NT2/D1 (cell line): ENCODE data around the gene CD180.

Experiments
- SUZ12 ChIP-seq: IDR thresholded peaks from 2 replicates; pipeline ENCODE4 v1.6.1; 2011; ENCODE audit not compliant: insufficient read length, insufficient read depth; ENCODE audit errors: extremely low read depth
- YY1 ChIP-seq: IDR thresholded peaks from 2 replicates; pipeline ENCODE4 v1.6.1; 2011; ENCODE audit not compliant: insufficient read length, insufficient read depth
- ZNF274 ChIP-seq: IDR thresholded peaks from 2 replicates; pipeline ENCODE4 v1.6.1; 2011; ENCODE audit warnings: mild to moderate bottlenecking, low read depth, low read length

DNA sequence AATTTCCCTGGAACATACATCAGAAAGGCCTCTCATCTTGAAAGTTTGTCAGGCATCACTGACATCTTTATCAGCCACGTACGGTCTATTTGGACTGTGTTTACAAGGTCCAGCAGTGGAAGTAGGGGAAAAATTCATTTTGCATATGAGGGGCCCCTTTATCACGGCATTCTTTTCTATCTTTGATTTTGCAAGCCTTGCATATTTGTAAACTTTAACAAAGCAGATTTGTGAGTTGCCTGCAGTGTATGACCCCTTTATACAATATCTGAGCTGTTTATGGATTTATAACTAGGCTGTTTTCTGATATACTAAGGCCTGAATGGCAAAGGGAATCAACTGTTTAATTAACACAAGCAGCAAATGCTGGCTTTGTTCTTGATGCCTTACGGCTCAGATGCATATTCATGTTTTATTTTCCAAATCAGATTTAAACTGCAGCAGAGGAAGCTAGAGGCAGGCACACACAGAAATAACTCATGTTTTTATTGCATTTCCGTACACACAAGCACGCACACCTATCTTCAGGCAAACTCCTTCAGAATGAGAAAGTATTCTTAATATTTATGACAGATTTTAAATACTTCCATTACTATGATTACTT lies 61.1 kb downstream of the CD180 start:
- no peak for TF ChIP-seq YY1
- no peak for TF ChIP-seq ZNF274
- TF ChIP-seq SUZ12, result no peak
